ENCODE data around the gene PERM1. TPM values are rescaled to one million over a fixed set of nuclear protein-coding genes. Genes with fewer than 3 reads are reported as not detected.
"Not testable (repeated sequence)": the region's sequence is repeated elsewhere in the genome, so short reads cannot be mapped to it uniquely, and the experiment has no call there.

The PERM1 gene
- total RNA-seq, 1 experiment from 2014 or later, result 0.47 TPM

GRCh38 chr1:996851-997712, 15.2 kb upstream of the PERM1 start:
- BruUV-seq (replicated peaks), result TSS peak; percentile 21
- CTCF ChIA-PET, result no interaction called here
- peaks cover 3% of the 10 kb centered on the region for H3K36me3 ChIP-seq (ENCODE audit: low read depth, low read length)

GRCh38 chr1:995665-996633, 14.1 kb upstream of the PERM1 start:
- H3K27ac ChIP-seq (ENCODE audit: low read length), result no peak overlapping the region
- H3K4me2 ChIP-seq (ENCODE audit: low read length), result no peak overlapping the region
- H3K4me3 ChIP-seq (ENCODE audit: low read length), result no peak overlapping the region
- POLR2A ChIA-PET (ENCODE audit: unreplicated experiment), result interaction anchor here (0.5 to 0.6 kb wide), 2 partner anchors 11 to 20 kb away, joined by 3 to 6 read pairs; no protein-coding TSS in a partner anchor
- H3K27me3 ChIP-seq (ENCODE audit: low read length), result no peaks in the 10 kb centered on the region
- H2AFZ ChIP-seq (ENCODE audit: low read length), result no peak overlapping the region
- no peaks in the 10 kb centered on the region for H3K9me2 ChIP-seq (replicated peaks; ENCODE audit: low read length)
- DNase-seq (no peak), ATAC-seq (no peak)
- TF ChIP-seq EZH2 (IDR thresholded peaks at IDR 0.05; ENCODE audit: low read length, unreplicated experiment) (no peak), CTCF (conservative IDR thresholded peaks at IDR 0.05; ENCODE audit: low read depth, low read length) (no peak), EZH2phosphoT487 (IDR thresholded peaks at IDR 0.05; ENCODE audit: borderline replicate concordance, low read length) (no peak)
- no peak overlapping the region for H3K9ac ChIP-seq (ENCODE audit: low read length)
- peaks cover 22% of the 10 kb centered on the region for H4K20me1 ChIP-seq (ENCODE audit: low read length)
- no peaks in the 10 kb centered on the region for H3K9me3 ChIP-seq (ENCODE audit: low read length)
- CTCF ChIA-PET, result no interaction called here
- no TSS peak for BruUV-seq (replicated peaks)
- intact Hi-C loops (cut with micrococcal nuclease), result no loop called here
- no peaks in the 10 kb centered on the region for H3F3A ChIP-seq (ENCODE audit: low read length, unreplicated experiment)
- peaks cover 28% of the 10 kb centered on the region for H3K79me2 ChIP-seq (ENCODE audit: low read length)
- peaks cover 3% of the 10 kb centered on the region; the same call in 1 of the 2 replicates for H3K4me1 ChIP-seq (ENCODE audit: insufficient read depth, low read length)
- peaks cover 3% of the 10 kb centered on the region for H3K36me3 ChIP-seq (ENCODE audit: low read depth, low read length)

More at GRCh38 chr1:996851-997712, 15.2 kb upstream of the PERM1 start:
- TF ChIP-seq EZH2phosphoT487 (IDR thresholded peaks at IDR 0.05; ENCODE audit: borderline replicate concordance, low read length) (no peak), CTCF (conservative IDR thresholded peaks at IDR 0.05; ENCODE audit: low read depth, low read length) (no peak), EZH2 (IDR thresholded peaks at IDR 0.05; ENCODE audit: low read length, unreplicated experiment) (no peak)
- Histone ChIP-seq H3F3A (ENCODE audit: low read length, unreplicated experiment) (no peaks in the 10 kb centered on the region), H3K9me3 (ENCODE audit: low read length) (no peaks in the 10 kb centered on the region), H3K27me3 (ENCODE audit: low read length) (no peaks in the 10 kb centered on the region), H3K9me2 (replicated peaks; ENCODE audit: low read length) (no peaks in the 10 kb centered on the region), H3K27ac (ENCODE audit: low read length) (no peak overlapping the region), H3K4me1 (ENCODE audit: insufficient read depth, low read length) (peaks cover 4% of the 10 kb centered on the region; the same call in 1 of the 2 replicates), H3K79me2 (ENCODE audit: low read length) (peaks cover 37% of the 10 kb centered on the region), H2AFZ (ENCODE audit: low read length) (no peak overlapping the region), H3K9ac (ENCODE audit: low read length) (no peak overlapping the region), H3K4me3 (ENCODE audit: low read length) (peak overlapping the region; percentile 93; the same call in 1 of the 2 replicates), H4K20me1 (ENCODE audit: low read length) (peaks cover 22% of the 10 kb centered on the region), H3K4me2 (ENCODE audit: low read length) (peak overlapping the region; percentile 93)
- DNase-seq, result no peak
- intact Hi-C loops (cut with micrococcal nuclease), result no loop called here
- POLR2A ChIA-PET (ENCODE audit: unreplicated experiment), result interaction anchor here (0.5 to 0.6 kb wide), 2 partner anchors 10 to 19 kb away, joined by 3 to 6 read pairs; no protein-coding TSS in a partner anchor
- no peak for ATAC-seq

- intact Hi-C loops (cut with micrococcal nuclease); DNase-seq; H3K9ac ChIP-seq (ENCODE audit: low read length); H3K9me3 ChIP-seq (ENCODE audit: low read length); H3K27me3 ChIP-seq (ENCODE audit: low read length); H3F3A ChIP-seq (ENCODE audit: low read length, unreplicated experiment); H3K4me2 ChIP-seq (ENCODE audit: low read length); H3K4me3 ChIP-seq (ENCODE audit: low read length); ATAC-seq; H3K4me1 ChIP-seq (ENCODE audit: insufficient read depth, low read length); BruUV-seq (replicated peaks); POLR2A ChIA-PET (ENCODE audit: unreplicated experiment); H2AFZ ChIP-seq (ENCODE audit: low read length); H3K36me3 ChIP-seq (ENCODE audit: low read depth, low read length); H3K9me2 ChIP-seq (replicated peaks; ENCODE audit: low read length); H3K27ac ChIP-seq (ENCODE audit: low read length): not testable (repeated sequence)
- peaks cover 22% of the 10 kb centered on the region for H4K20me1 ChIP-seq (ENCODE audit: low read length)
- H3K79me2 ChIP-seq (ENCODE audit: low read length), result peaks cover 20% of the 10 kb centered on the region
- CTCF ChIA-PET, result interaction anchor here (0.6 kb wide), 1 partner anchor 136 kb away, joined by 3 read pairs; no protein-coding TSS in a partner anchor
Measured at GRCh38 chr1:994546-994945, 12.7 kb upstream of the PERM1 start.
